A673 (cell line): ENCODE data around the gene PDGFA. TPM values are rescaled to one million over a fixed set of nuclear protein-coding genes. Genes with fewer than 3 reads are reported as not detected.

Experiments
- BruUV-seq: library from RNA; stranded (reverse); fragments of 400-500 nt; replicated peaks from 2 replicates; lab custom pipeline; 2021; lab: Mats Ljungman, UMichigan
- CTCF ChIA-PET: fragments of 300-600 bp; sonication (Branson Sonifier 250); formaldehyde crosslinking; loops from one replicate; lab custom pipeline; 2022; ENCODE audit warnings: antibody characterized with exemption; lab: Charles Lee
- POLR2A ChIA-PET: fragments of 300-600 bp; sonication (Branson Sonifier 250); formaldehyde crosslinking; loops from one replicate; lab custom pipeline; 2022; ENCODE audit warnings: antibody characterized with exemption; ENCODE audit not compliant: low non-redundant PET; lab: Charles Lee
- DNase-seq: peaks from one replicate; pipeline ENCODE4 v3.0.0-alpha.2; 2015; ENCODE audit warnings: low spot score
- H3K27ac ChIP-seq: fragments of 200-600 bp; sonication (generic); 2 replicates; pipeline ENCODE4 v1.5.1; 2016; ENCODE audit warnings: mixed run types, low read depth, mild to moderate bottlenecking, mixed read lengths, antibody characterized with exemption, low read length; ENCODE audit not compliant: poor library complexity, severe bottlenecking
- H3K27me3 ChIP-seq: fragments of 200-600 bp; sonication (generic); replicated peaks from 2 replicates; pipeline ENCODE4 v1.6.1; 2017; ENCODE audit warnings: mixed run types, low read depth, mild to moderate bottlenecking, mixed read lengths, antibody characterized with exemption, low read length; ENCODE audit not compliant: insufficient read depth, poor library complexity
- H3K36me3 ChIP-seq: fragments of 200-600 bp; sonication (generic); 2 replicates; pipeline ENCODE4 v1.6.1; 2016; ENCODE audit warnings: mixed run types, mild to moderate bottlenecking, mixed read lengths, antibody characterized with exemption, low read length; ENCODE audit not compliant: insufficient read depth, poor library complexity, severe bottlenecking
- H3K4me1 ChIP-seq: fragments of 200-600 bp; sonication (generic); 2 replicates; pipeline ENCODE4 v1.6.1; 2017; ENCODE audit warnings: mixed run types, mild to moderate bottlenecking, mixed read lengths, antibody characterized with exemption, low read length; ENCODE audit not compliant: insufficient read depth, poor library complexity, severe bottlenecking
- H3K4me3 ChIP-seq: fragments of 200-600 bp; sonication (generic); 2 replicates; pipeline ENCODE4 v1.5.1; 2016; ENCODE audit warnings: low read depth, mixed run types, mild to moderate bottlenecking, mixed read lengths, low read length; ENCODE audit not compliant: poor library complexity, severe bottlenecking
- H3K9me3 ChIP-seq: fragments of 200-600 bp; sonication (generic); 2 replicates; pipeline ENCODE4 v1.6.1; 2016; ENCODE audit warnings: mixed run types, low read depth, mild to moderate bottlenecking, mixed read lengths, antibody characterized with exemption, low read length; ENCODE audit not compliant: poor library complexity, severe bottlenecking
- CTCF ChIP-seq: fragments of 300-800, 200-600 bp; sonication (generic); conservative IDR thresholded peaks from 2 replicates; pipeline ENCODE4 v1.5.1; 2017; ENCODE audit warnings: low read depth, mild to moderate bottlenecking, antibody characterized with exemption, low read length, moderate library complexity, mixed read lengths
- EZH2 ChIP-seq: fragments of 200-600 bp; sonication (generic); IDR thresholded peaks from 2 replicates; pipeline ENCODE4 v1.6.1; 2017; ENCODE audit warnings: borderline replicate concordance, low read depth, mild to moderate bottlenecking, mixed read lengths, antibody characterized with exemption, low read length; ENCODE audit not compliant: poor library complexity, severe bottlenecking
- intact Hi-C: fragments of 100-400 bp; cut with micrococcal nuclease; formaldehyde crosslinking; loops from one replicate; pipeline ENCODE4 v1.10.0; 2022; ENCODE audit not compliant: unreplicated experiment
- total RNA-seq: library from RNA; stranded (reverse); gene quantifications from 2 replicates; pipeline ENCODE4 v1.2.3, GENCODE V29; 2021

PDGFA gene
- total RNA-seq, 1 experiment from 2014 or later: 2.1 TPM

- Histone ChIP-seq H3K4me3 (no peak overlapping the region), H3K27ac (no peak overlapping the region), H3K4me1 (no peaks in the 10 kb centered on the region), H3K9me3 (no peaks in the 10 kb centered on the region), H3K36me3 (no peaks in the 10 kb centered on the region), H3K27me3 (peaks cover 10% of the 10 kb centered on the region)
- no peak for DNase-seq
- ChIA-PET CTCF (no interaction called here), POLR2A (no interaction called here)
- BruUV-seq: no TSS peak
- TF ChIP-seq CTCF: no peak
- intact Hi-C loops: no loop called here
These were observed 13.6 kb upstream of the PDGFA start for GRCh38 chr7:533266-533665.

- no TSS peak for BruUV-seq
- intact Hi-C loops: no loop called here
- POLR2A ChIA-PET: no interaction called here
These were observed 12.9 kb upstream of the PDGFA start for GRCh38 chr7:532379-533143.

GRCh38 chr7:531777-532176, 12.1 kb upstream of the PDGFA start:
- ChIA-PET POLR2A (no interaction called here), CTCF (no interaction called here)
- no peak for TF ChIP-seq CTCF
- TF ChIP-seq EZH2: no peak
- BruUV-seq: no TSS peak
- H3K9me3 ChIP-seq: no peaks in the 10 kb centered on the region
- no peak for DNase-seq
- peaks cover 13% of the 10 kb centered on the region for H3K27me3 ChIP-seq
- intact Hi-C loops: no loop called here
- no peaks in the 10 kb centered on the region for H3K36me3 ChIP-seq
- H3K27ac ChIP-seq: no peak overlapping the region
- H3K4me3 ChIP-seq: no peak overlapping the region
- no peaks in the 10 kb centered on the region for H3K4me1 ChIP-seq

More at GRCh38 chr7:532379-533143, 12.9 kb upstream of the PDGFA start:
- Histone ChIP-seq H3K4me3 (no peak overlapping the region), H3K27me3 (peaks cover 13% of the 10 kb centered on the region), H3K27ac (no peak overlapping the region), H3K4me1 (no peaks in the 10 kb centered on the region), H3K9me3 (no peaks in the 10 kb centered on the region), H3K36me3 (no peaks in the 10 kb centered on the region)
- TF ChIP-seq EZH2 (no peak), CTCF (no peak)
- no peak for DNase-seq
- CTCF ChIA-PET: no interaction called here
